Measurements from ENCODE around the gene CRACR2A.

DNA sequence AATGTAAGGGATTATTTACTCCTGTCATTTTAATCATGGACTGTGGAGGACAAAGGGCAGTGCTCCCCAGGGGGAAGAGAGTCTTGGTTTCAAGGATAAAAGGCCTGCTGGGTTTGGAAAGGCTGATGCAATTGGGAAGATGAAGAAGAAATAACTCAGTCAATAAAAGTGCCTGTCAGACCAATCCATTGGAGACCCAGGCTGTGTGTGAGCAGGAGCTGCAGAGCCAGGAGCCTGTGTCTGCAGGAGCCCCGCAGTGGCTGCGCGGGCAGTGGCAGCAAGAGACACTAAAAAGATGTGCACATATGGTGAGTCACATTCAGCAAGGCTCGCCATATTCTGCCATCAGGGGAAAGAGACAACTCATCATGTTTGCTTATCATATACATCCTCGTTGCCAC, 90.4 kb downstream of the CRACR2A start:
- no peak for TF ChIP-seq EZH2 (IDR thresholded peaks at IDR 0.05; ENCODE audit: borderline replicate concordance, low read length)
- TF ChIP-seq, protein P1, sequence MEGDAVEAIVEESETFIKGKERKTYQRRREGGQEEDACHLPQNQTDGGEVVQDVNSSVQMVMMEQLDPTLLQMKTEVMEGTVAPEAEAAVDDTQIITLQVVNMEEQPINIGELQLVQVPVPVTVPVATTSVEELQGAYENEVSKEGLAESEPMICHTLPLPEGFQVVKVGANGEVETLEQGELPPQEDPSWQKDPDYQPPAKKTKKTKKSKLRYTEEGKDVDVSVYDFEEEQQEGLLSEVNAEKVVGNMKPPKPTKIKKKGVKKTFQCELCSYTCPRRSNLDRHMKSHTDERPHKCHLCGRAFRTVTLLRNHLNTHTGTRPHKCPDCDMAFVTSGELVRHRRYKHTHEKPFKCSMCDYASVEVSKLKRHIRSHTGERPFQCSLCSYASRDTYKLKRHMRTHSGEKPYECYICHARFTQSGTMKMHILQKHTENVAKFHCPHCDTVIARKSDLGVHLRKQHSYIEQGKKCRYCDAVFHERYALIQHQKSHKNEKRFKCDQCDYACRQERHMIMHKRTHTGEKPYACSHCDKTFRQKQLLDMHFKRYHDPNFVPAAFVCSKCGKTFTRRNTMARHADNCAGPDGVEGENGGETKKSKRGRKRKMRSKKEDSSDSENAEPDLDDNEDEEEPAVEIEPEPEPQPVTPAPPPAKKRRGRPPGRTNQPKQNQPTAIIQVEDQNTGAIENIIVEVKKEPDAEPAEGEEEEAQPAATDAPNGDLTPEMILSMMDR (IDR thresholded peaks at IDR 0.05; ENCODE audit: low read length): no peak

Measured in OCI-LY1 (cell line).